Adrenal gland (tissue), 5 donors: ENCODE results near the gene SAMD9L.

Source experiments
- POLR2A ChIP-seq, 2 donors: fragments of 450-650 bp; IDR thresholded peaks; one replicate each; pipeline ENCODE4 v1.6.1; 2017; ENCODE audit warnings: antibody characterized with exemption in 2 of 2, mild to moderate bottlenecking in 2 of 2, moderate library complexity in 1 of 2
- TF ChIP-seq, protein P1 (sequence below), 6 experiments: fragments of 450-650 bp in 4 of 6; fragments of 200-600 bp in 2 of 6; sonication (generic) in 1 of 6; IDR thresholded peaks; 1 replicate in 5 of 6; 2 replicates in 1 of 6; pipeline versions ENCODE4 v1.5.1 to v1.8.0; 2016 to 2021; ENCODE audit warnings: antibody characterized with exemption in 6 of 6, mild to moderate bottlenecking in 2 of 6, moderate library complexity in 1 of 6
- donor health status: DM: no; HTN: no; CAD: no.

DNA sequence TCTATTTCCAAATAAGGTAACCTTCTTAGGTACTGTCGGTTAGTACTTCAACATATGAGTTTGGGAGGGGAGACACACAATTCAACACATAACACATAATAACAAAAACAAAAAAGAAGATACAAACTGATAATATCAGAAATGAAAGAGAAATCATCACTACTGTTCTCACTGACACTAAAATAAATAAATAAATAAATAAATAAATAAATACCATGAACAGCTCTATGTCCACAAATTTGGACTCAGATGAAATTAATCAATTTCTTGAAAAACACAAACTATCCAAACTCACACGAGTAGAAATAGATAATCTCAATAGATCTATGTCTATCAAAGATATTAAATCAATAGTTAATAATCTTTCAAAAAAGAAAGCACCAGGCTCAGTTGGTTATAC lies 24.5 kb upstream of the SAMD9L start:
- no peak for TF ChIP-seq POLR2A (IDR thresholded peaks at IDR 0.05)
- TF ChIP-seq, protein P1, sequence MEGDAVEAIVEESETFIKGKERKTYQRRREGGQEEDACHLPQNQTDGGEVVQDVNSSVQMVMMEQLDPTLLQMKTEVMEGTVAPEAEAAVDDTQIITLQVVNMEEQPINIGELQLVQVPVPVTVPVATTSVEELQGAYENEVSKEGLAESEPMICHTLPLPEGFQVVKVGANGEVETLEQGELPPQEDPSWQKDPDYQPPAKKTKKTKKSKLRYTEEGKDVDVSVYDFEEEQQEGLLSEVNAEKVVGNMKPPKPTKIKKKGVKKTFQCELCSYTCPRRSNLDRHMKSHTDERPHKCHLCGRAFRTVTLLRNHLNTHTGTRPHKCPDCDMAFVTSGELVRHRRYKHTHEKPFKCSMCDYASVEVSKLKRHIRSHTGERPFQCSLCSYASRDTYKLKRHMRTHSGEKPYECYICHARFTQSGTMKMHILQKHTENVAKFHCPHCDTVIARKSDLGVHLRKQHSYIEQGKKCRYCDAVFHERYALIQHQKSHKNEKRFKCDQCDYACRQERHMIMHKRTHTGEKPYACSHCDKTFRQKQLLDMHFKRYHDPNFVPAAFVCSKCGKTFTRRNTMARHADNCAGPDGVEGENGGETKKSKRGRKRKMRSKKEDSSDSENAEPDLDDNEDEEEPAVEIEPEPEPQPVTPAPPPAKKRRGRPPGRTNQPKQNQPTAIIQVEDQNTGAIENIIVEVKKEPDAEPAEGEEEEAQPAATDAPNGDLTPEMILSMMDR (IDR thresholded peaks at IDR 0.05) = no peak
